Activated naive CD8-positive, alpha-beta T cell (primary cell): ENCODE data around the gene BUD13.

Experiments used
- H3K27ac Mint-ChIP-seq: one replicate; pipeline ENCODE4 v1.8.0; 2021; ENCODE audit warnings: mixed read lengths
- H3K27me3 Mint-ChIP-seq: one replicate; pipeline ENCODE4 v1.8.0; 2021; ENCODE audit warnings: mixed read lengths
- H3K36me3 Mint-ChIP-seq: one replicate; pipeline ENCODE4 v1.8.0; 2021; ENCODE audit warnings: mixed read lengths
- H3K4me1 Mint-ChIP-seq: one replicate; pipeline ENCODE4 v1.8.0; 2021; ENCODE audit warnings: low read depth, mixed read lengths
- H3K4me3 Mint-ChIP-seq: one replicate; pipeline ENCODE4 v1.8.0; 2021; ENCODE audit warnings: mild to moderate bottlenecking, mixed read lengths
- H3K9me3 Mint-ChIP-seq: one replicate; pipeline ENCODE4 v1.8.0; 2021; ENCODE audit warnings: low read depth, mixed read lengths

Gene BUD13

DNA sequence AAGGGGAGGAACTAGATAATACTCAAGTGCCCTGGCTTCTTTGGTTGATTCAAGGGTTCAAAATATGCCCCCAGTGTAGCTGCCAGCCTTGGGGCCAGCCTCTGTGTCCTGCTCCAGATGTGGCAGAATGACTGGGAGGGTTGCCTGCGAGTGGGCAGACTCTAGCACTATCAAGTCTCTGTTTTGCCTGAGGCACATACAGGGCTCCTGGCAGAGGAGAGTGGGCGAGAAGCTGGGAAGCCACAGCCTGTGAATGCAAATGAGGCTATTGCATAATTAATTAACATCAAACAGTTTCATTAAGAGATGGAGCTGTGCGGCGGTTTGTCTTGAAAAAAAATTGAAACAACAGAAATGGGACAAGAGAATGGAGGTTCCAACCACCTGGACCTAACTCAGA is 50.8 kb downstream of the BUD13 start:
- no peak overlapping the region for H3K27ac Mint-ChIP-seq
- no peaks in the 10 kb centered on the region for H3K4me1 Mint-ChIP-seq
- peaks cover 3% of the 10 kb centered on the region for H3K27me3 Mint-ChIP-seq
- H3K4me3 Mint-ChIP-seq: no peak overlapping the region
- H3K9me3 Mint-ChIP-seq: no peaks in the 10 kb centered on the region
- no peaks in the 10 kb centered on the region for H3K36me3 Mint-ChIP-seq

GRCh38 chr11:116720895-116721294 is 51.9 kb downstream of the BUD13 start:
- Mint-ChIP-seq H3K27me3 (no peaks in the 10 kb centered on the region), H3K4me3 (no peak overlapping the region), H3K36me3 (no peaks in the 10 kb centered on the region), H3K27ac (no peak overlapping the region), H3K4me1 (no peaks in the 10 kb centered on the region), H3K9me3 (no peaks in the 10 kb centered on the region)

- Mint-ChIP-seq H3K36me3 (no peaks in the 10 kb centered on the region), H3K9me3 (no peaks in the 10 kb centered on the region)
Measured at GRCh38 chr11:116718955-116719501, 53.8 kb downstream of the BUD13 start.

GRCh38 chr11:116716621-116717020 is 56.2 kb downstream of the BUD13 start:
- H3K4me1 Mint-ChIP-seq: no peaks in the 10 kb centered on the region
- no peak overlapping the region for H3K4me3 Mint-ChIP-seq
- H3K9me3 Mint-ChIP-seq: no peaks in the 10 kb centered on the region
- no peaks in the 10 kb centered on the region for H3K27me3 Mint-ChIP-seq
- H3K36me3 Mint-ChIP-seq: no peaks in the 10 kb centered on the region
- H3K27ac Mint-ChIP-seq: no peak overlapping the region

More at GRCh38 chr11:116718955-116719501, 53.8 kb downstream of the BUD13 start:
- Mint-ChIP-seq H3K27me3 (no peaks in the 10 kb centered on the region), H3K4me1 (no peaks in the 10 kb centered on the region), H3K27ac (no peak overlapping the region), H3K4me3 (no peak overlapping the region)

- Mint-ChIP-seq H3K4me1 (no peaks in the 10 kb centered on the region), H3K9me3 (no peaks in the 10 kb centered on the region), H3K4me3 (no peak overlapping the region), H3K27ac (no peak overlapping the region), H3K27me3 (peaks cover 3% of the 10 kb centered on the region), H3K36me3 (no peaks in the 10 kb centered on the region)
Measured at GRCh38 chr11:116715383-116715782, 57.4 kb downstream of the BUD13 start.

DNA sequence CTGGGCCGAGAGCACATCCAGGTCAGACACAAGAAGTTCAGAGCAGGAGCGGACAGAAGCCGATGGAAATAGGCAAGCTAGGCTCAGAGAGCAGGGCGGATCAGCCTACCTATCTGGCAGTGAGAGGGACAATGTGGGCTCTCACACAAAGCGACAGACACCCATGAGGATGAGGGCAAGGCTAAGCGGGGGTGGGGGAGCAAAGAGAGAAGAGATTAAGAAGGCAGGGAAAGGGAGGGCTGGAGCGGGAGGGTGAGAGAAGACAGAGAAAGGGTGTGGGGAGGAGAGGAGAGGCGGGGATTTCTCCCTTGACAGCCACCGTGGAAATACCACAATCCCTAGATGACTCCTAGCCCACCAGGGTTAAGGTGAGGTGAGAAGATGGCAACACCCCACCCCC is 57.9 kb downstream of the BUD13 start:
- H3K9me3 Mint-ChIP-seq: no peaks in the 10 kb centered on the region
- H3K36me3 Mint-ChIP-seq: no peaks in the 10 kb centered on the region
- no peak overlapping the region for H3K4me3 Mint-ChIP-seq
- H3K4me1 Mint-ChIP-seq: no peaks in the 10 kb centered on the region
- H3K27me3 Mint-ChIP-seq: peaks cover 3% of the 10 kb centered on the region
- H3K27ac Mint-ChIP-seq: no peak overlapping the region

DNA sequence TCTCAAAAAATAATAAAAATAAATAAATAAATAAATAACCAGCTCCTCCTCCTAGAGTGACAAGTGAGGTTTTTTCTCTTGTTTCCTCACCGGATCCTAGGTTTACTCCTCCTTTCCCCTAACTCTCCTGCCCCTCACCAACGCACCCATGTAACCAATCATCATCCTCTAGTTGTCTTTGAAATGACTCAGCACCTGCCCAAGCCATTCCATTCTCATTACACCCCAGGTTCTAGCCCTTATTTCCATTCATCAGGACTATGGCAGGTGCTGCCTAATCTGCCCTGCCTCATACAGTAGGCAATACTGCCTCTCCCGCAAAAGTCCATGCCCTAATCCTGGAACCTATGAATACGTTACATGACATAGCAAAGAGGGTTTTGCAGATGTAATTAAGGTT is 60.4 kb downstream of the BUD13 start:
- H3K27ac Mint-ChIP-seq: no peak overlapping the region
- H3K36me3 Mint-ChIP-seq: no peaks in the 10 kb centered on the region
- peaks cover 11% of the 10 kb centered on the region for H3K27me3 Mint-ChIP-seq
- no peaks in the 10 kb centered on the region for H3K4me1 Mint-ChIP-seq
- H3K4me3 Mint-ChIP-seq: no peak overlapping the region
- H3K9me3 Mint-ChIP-seq: no peaks in the 10 kb centered on the region

- no peak overlapping the region for H3K27ac Mint-ChIP-seq
- no peaks in the 10 kb centered on the region for H3K9me3 Mint-ChIP-seq
- no peaks in the 10 kb centered on the region for H3K4me1 Mint-ChIP-seq
- H3K27me3 Mint-ChIP-seq: peaks cover 11% of the 10 kb centered on the region
- no peaks in the 10 kb centered on the region for H3K36me3 Mint-ChIP-seq
- H3K4me3 Mint-ChIP-seq: no peak overlapping the region
Measured at GRCh38 chr11:116710762-116711161, 62.0 kb downstream of the BUD13 start.

- Mint-ChIP-seq H3K36me3 (no peaks in the 10 kb centered on the region), H3K27me3 (peaks cover 11% of the 10 kb centered on the region), H3K4me3 (no peak overlapping the region), H3K4me1 (no peaks in the 10 kb centered on the region), H3K27ac (no peak overlapping the region), H3K9me3 (no peaks in the 10 kb centered on the region)
Measured at GRCh38 chr11:116710001-116710674, 62.6 kb downstream of the BUD13 start.

- Mint-ChIP-seq H3K27me3 (peaks cover 11% of the 10 kb centered on the region), H3K4me3 (no peak overlapping the region), H3K4me1 (no peaks in the 10 kb centered on the region), H3K27ac (no peak overlapping the region), H3K36me3 (no peaks in the 10 kb centered on the region), H3K9me3 (no peaks in the 10 kb centered on the region)
Measured at GRCh38 chr11:116707746-116708145, 65.0 kb downstream of the BUD13 start.

DNA sequence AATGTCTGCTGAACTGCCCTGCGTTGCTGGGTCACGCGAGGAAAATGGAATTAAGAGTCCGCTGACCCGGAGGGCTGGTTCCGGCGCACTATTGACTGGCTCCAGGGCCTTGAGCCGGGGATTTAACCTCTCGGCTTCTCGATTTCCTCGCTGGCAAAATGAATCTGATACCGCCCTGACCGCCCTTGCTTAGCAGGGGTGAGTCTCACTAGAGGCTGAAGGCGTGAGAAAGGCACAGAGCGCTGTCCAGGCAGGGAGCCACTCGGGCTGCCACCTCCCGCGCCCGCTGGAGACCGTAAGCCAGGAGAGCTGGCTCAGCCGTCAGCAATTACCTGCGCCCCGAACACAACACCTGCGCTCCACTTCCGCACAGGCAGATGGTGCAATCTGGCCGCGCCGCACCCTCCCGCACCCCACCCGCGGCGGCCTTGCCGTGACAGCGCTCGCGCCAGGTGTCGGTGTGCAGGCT is 65.6 kb downstream of the BUD13 start:
- H3K27me3 Mint-ChIP-seq: peaks cover 11% of the 10 kb centered on the region
- no peaks in the 10 kb centered on the region for H3K36me3 Mint-ChIP-seq
- no peak overlapping the region for H3K27ac Mint-ChIP-seq
- H3K4me3 Mint-ChIP-seq: no peak overlapping the region
- H3K9me3 Mint-ChIP-seq: no peaks in the 10 kb centered on the region
- no peaks in the 10 kb centered on the region for H3K4me1 Mint-ChIP-seq

DNA sequence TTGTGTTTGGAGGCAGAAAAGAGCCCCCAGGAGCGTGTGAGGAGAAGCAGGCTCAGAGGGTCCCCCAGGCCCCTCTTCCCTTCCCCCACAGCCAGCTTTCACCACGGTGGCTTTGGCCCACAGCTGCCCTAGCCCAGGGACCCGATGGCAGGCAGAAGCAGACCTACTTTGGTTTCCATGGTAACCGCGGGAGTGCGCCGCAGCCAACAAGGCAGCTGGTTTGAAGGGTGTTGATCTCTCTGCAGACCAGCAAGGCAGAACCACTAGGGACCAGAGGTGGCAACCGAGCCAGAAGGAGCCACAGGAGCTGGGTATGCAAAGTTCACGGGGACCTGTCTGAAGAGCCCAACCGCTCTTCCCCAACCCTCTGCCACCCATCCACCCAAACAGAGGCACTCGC is 69.4 kb downstream of the BUD13 start:
- Mint-ChIP-seq H3K27me3 (peaks cover under 1% of the 10 kb centered on the region), H3K4me1 (no peaks in the 10 kb centered on the region), H3K36me3 (no peaks in the 10 kb centered on the region), H3K9me3 (no peaks in the 10 kb centered on the region), H3K27ac (no peak overlapping the region), H3K4me3 (no peak overlapping the region)

DNA sequence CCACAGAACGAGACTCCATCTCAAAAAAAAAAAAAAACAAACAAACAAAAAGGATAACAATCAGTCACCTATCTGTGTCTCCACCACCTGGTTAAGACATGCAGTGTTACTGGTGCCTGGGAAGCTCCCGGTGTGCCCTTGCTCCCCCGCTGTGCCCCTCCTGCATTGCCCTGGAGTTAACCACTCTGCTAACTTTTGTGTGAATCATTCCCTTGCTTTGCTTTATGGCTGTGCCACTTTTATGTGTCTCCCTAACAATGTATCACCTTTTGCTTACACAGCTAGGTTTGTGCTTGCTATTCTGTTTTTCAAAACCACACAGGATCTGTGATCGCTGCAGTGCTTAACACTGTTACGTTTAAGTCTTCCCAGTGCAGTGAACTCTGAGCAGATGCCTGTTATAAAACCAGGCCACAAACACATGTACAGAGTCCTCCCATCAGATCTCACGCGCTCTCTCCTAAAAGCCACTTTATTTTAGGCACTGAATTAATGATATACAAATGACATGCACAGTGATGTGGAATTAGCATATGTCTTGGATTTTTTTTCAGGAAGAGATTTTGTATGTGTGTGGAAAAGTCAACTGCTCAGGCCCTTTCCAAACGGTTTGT is 69.9 kb downstream of the BUD13 start:
- Mint-ChIP-seq H3K27me3 (no peaks in the 10 kb centered on the region), H3K4me1 (no peaks in the 10 kb centered on the region), H3K4me3 (no peak overlapping the region), H3K9me3 (no peaks in the 10 kb centered on the region), H3K36me3 (no peaks in the 10 kb centered on the region), H3K27ac (no peak overlapping the region)

GRCh38 chr11:116701876-116702275 is 70.9 kb downstream of the BUD13 start:
- no peaks in the 10 kb centered on the region for H3K27me3 Mint-ChIP-seq

DNA sequence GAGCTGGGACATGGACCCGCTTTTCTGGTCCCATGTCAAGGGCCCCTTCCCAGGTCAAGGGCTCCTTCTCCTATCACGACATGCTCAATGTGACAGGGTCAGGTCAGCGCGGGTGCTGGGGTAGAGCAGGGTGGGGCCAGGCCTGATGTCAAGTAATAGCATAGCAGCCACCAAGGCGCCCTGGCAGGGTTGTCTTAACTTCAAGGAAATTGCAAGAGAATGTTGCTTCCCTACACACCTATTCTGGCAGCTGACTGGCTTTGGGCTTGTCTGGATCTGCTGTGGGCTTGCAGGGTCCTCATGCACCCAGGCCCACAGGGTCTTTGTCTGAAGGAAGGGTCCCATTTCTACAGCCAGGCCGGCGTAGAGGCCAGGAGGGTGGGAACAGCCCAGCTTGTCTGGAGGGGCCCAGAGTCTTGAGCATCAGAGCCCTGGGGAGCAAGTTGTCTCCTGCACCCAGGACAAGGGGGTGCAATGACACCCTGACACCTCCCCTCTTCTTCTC is 71.4 kb downstream of the BUD13 start:
- Mint-ChIP-seq H3K27ac (no peak overlapping the region), H3K9me3 (no peaks in the 10 kb centered on the region), H3K27me3 (no peaks in the 10 kb centered on the region), H3K36me3 (no peaks in the 10 kb centered on the region), H3K4me1 (no peaks in the 10 kb centered on the region), H3K4me3 (no peak overlapping the region)

More at GRCh38 chr11:116701876-116702275, 70.9 kb downstream of the BUD13 start:
- Mint-ChIP-seq H3K36me3 (no peaks in the 10 kb centered on the region), H3K27ac (peak overlapping the region; percentile 51), H3K4me1 (no peaks in the 10 kb centered on the region), H3K9me3 (no peaks in the 10 kb centered on the region), H3K4me3 (no peak overlapping the region)
